HG02973 (cell line): ENCODE data around the gene DCBLD1.
A peak's percentile ranks its signal among the peaks of the same experiment; 100 is the strongest.

Experiments used
- ATAC-seq: cut with Tn5 transposase; IDR thresholded peaks from one replicate; pipeline ENCODE4 v1.9.1; 2021; ENCODE audit warnings: moderate library complexity; ENCODE audit not compliant: unreplicated experiment

The DCBLD1 gene

DNA sequence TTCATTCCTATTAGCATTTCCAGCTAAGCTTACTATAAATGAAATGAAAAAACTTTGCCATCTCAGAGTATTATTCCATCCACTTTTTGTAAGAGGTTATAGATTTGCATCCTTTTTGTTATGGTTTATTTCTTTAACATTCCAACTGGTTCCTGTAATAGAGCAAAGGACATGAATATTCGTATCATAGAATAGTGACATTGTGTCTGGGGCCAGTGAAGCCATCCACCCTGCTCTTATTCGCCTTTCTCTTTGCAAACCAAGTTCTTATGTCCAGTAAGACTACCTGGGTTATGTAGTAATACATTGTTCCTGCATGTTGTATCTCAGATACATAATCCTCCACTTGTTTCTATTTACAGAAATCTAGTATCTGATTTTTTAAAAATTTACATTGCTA lies 43.1 kb downstream of the DCBLD1 start:
- no peak for ATAC-seq

- ATAC-seq: no peak
Observed at GRCh38 chr6:117530467-117531242, 48.2 kb downstream of the DCBLD1 start.

DNA sequence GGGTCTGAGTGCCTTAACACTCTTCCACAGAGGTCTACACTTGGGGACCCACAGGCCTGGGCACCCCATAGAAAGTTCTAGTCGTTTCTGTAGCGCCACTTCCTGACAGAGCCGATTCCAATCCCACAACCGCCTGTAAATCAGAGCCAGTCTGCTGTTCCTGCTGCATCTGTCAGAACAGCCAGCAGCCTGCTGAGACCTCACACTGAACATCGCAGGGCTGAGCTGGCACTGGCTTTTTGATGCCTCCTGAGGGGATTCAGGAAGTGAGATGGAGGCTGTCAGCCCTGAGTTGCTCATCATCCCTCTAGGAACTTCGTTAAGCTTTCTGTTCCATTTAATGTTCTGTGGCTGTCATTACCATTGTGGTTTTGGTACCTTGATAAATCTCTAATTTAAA lies 48.9 kb downstream of the DCBLD1 start:
- ATAC-seq: no peak

DNA sequence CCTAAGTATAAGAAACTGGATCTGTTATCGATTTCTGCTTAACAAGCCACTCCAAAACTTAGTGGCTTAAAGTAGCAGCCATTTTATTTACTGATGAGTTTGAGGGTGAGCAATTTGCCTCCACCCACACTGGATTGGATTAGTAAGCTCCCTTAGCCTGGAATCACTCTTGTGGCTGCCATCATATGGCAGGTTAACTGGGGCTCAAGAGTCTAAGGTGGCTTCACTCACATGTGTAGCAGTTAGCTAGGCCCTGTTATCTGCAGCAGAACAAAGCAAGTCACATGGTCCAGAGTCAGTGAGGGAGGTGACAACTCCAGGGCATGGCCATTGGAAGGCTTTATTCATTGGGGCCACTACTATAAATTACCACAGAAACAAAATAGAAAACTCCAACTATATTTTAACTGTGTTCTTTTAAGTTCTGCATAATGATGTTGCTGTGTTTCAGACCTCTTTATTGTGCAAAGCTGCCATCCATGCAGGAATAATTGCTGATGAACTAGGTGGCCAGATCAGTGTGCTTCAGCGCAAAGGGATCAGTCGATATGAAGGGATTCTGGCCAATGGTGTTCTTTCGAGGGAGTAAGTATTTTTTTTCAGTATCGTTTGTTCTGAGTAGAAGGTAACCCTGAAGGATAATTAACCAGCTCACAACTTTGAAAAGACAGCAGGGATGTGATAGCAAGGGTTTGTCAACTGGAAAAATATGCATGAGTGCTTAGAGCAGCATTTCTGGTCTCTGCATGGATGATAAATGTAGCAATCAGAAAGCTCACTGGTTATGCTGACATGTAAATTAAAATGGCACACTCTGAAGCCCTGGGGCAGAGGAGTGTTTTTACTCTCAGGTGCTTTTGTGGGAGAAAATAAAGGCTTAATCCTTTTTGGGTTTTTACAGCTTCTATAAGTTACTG lies 49.6 kb downstream of the DCBLD1 start:
- ATAC-seq: no peak

- no peak for ATAC-seq
Observed at GRCh38 chr6:117533775-117534174, 51.3 kb downstream of the DCBLD1 start.

DNA sequence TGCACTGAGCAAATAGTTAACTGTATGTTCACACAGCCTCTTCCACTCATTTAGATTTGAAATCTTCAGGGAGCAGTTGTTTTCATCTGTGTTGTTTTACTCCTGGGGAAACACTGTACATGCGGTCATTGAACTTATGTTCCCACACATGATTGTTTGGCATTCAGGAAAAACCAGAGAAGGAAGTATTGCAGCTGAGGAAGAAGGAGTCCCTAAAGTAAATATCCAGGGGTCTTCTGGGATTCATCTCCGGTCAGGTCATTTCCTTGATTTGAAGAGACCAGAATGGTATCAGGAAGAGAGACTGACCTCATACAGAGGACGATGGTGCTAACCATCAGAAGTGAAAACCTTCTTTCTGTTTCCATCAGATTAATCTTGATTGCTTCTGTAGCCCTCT lies 52.5 kb downstream of the DCBLD1 start:
- ATAC-seq: no peak

- ATAC-seq: no peak
Observed at GRCh38 chr6:117536317-117536716, 53.8 kb downstream of the DCBLD1 start.

- ATAC-seq: no peak
Observed at GRCh38 chr6:117538615-117539014, 56.1 kb downstream of the DCBLD1 start.

DNA sequence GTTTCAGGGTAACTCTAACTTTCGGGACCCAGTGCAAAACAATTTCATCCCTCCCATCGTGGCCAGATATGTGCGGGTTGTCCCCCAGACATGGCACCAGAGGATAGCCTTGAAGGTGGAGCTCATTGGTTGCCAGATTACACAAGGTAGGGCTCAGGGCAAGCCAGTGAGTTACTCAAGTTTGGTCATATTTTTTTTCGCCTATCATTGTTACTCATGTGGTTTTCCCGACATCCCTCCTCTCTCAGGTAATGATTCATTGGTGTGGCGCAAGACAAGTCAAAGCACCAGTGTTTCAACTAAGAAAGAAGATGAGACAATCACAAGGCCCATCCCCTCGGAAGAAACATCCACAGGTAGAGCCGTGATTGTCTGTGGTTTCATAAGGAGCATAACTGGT lies 58.2 kb downstream of the DCBLD1 start:
- no peak for ATAC-seq

GRCh38 chr6:117542493-117542892 lies 60.0 kb downstream of the DCBLD1 start:
- ATAC-seq: no peak

DNA sequence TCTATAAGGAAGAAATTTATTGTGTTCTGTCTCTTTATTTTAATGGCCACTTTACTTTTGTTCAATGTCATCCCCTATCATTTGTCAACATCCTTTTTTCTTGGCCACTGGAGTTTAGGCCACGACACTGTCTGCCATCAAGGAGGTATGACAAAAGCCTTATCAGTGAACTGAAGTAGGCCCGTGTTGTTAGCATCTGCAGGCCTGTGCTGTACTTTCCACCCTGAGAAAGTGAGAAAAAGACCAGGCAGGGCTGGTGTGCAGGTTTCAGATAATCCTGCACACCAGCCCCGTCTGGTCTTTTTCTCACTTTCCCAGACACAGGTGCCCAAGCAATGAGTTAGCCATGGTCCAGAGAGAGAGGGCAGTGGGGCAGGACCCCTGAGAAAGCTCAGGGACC lies 62.2 kb downstream of the DCBLD1 start:
- no peak for ATAC-seq

GRCh38 chr6:117545161-117545595 lies 62.7 kb downstream of the DCBLD1 start:
- ATAC-seq: no peak

DNA sequence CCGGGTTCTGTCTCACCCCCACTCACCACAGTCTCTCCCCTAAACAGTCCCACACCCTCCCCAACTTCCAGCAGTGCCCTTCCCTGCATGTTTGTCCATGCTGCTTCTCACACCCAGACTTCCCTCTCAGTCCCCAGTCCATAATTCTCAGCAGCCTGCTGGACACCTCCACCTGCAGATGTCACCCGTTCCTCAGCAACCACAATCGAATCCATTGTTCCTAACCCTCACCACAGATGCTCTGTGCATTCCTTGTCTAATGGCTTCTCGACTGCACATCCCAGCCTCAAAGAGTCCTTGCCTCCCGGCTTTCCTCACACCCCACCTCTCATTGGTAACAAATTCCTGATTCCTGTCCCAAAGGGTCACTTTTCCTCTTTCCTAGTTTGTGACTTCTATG lies 64.2 kb downstream of the DCBLD1 start:
- ATAC-seq: no peak

DNA sequence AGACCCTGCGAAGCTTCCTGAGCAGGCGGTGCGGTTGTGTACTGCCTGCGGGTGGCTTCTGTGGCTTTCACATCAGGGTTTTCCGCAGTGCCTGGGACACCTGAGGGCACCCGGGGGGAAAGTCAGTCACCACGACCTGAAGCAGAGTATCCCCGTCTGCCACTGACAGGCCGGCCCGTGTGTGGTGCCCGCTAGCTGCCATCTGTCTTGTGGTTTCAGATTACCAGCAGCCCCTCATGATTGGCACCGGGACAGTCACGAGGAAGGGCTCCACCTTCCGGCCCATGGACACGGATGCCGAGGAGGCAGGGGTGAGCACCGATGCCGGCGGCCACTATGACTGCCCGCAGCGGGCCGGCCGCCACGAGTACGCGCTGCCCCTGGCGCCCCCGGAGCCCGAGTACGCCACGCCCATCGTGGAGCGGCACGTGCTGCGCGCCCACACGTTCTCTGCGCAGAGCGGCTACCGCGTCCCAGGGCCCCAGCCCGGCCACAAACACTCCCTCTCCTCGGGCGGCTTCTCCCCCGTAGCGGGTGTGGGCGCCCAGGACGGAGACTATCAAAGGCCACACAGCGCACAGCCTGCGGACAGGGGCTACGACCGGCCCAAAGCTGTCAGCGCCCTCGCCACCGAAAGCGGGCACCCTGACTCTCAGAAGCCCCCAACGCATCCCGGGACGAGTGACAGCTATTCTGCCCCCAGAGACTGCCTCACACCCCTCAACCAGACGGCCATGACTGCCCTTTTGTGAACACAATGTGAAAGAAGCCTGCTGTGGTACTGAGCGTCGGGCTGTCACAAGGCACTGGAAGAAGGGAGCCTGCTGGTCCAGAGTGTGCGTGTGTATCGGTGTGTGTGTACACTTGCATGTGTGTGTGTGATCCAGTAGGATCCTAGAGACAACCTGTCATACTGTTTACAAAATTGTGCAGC lies 65.5 kb downstream of the DCBLD1 start:
- ATAC-seq: peak; percentile 40

DNA sequence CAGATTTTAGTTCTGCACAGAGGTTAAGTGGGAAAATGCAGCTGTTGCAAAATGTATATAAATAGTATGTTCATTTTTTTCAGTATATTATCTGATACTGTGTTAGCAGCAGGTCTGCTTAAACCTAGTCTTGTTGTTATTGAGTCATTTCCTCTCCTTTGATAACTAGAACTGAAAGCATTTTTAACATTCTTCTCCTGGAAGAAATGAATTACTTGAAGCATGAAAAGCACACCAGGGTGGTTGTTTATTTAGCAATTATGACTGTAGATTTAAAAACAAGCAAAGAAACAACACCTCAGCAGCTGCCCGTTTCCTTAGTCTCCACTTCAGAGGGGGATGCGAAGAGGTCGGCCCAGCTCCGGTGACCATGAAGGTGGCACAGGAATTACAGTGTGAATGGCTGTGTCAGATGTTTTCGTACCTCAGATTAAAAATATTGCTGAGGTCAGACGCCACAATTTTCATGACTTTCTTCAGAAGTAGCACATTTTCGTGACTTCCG lies 66.4 kb downstream of the DCBLD1 start:
- no peak for ATAC-seq

GRCh38 chr6:117549611-117550010 lies 67.1 kb downstream of the DCBLD1 start:
- ATAC-seq: no peak

DNA sequence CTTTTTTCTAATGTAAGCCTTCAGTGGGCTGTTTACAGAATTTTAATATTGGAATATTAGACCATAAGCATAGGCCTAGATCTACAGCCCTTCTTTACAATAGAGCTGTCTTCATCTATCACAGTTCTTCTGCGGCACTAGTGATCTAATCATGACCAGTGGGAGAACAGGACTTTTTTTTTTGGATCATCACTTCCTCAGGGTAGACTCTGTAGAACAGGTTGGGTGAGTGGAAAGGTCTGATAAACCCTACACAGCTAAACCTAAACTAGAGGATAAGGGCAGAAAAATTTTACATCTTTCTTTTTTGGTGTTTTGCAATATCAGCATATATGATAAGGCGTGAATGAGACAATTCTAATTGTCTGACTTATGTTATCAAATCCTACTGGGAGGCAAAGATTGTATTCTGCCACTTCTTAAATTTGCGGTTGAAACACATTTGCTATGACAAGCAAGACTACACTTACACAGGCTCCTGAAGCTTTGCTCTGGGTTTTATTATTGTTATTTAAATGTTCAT lies 67.7 kb downstream of the DCBLD1 start:
- no peak for ATAC-seq

- no peak for ATAC-seq
Observed at GRCh38 chr6:117550618-117551242, 68.3 kb downstream of the DCBLD1 start.

DNA sequence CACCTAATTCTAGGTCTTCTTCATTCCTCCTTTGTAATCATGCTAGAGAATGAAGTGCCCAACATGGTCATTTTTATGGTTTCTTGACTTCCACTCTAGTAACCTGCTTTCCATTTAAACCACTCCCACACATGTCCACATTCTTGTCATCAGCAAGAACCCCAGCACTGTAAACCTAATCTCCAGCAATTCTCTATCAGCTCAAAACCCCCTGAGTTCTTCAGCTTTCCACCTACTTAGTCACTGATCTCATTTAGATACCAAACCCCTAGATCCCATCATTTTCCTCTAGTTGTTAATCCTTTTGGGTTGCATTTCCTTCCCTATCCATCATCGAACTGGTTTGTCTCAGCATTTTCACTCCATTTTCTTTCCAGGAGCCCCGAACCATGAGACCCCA lies 70.1 kb downstream of the DCBLD1 start:
- ATAC-seq: no peak

DNA sequence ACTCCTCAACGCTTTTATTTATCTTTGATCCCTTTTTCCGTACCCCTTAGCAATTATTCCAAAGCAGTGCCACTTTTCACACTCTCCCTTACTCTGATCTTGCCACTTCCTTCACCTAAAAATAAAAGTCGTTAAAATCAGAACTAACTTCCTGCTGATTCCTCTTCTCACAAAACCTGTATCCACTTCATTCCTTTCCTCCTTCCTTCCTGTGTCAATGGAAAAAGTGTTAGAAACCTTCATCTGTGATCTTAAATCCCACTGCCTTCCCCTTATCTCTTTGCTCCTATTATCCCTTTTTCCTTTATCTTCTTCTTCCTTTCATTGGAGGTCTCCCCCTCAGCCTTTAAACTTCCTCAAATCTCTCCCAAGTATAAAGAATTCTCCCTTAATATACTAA lies 70.7 kb downstream of the DCBLD1 start:
- ATAC-seq: no peak
